AG04449 (cell line): ENCODE results near the gene DPYSL3.

Source experiments
- CTCF ChIA-PET: fragments of 350-600 bp; formaldehyde crosslinking; extraction: SDS; loops from one replicate; lab custom pipeline; 2021; ENCODE audit warnings: antibody characterized with exemption; lab: Yijun Ruan, JAX
- POLR2A ChIA-PET: fragments of 400-600, 350-600 bp; formaldehyde crosslinking; extraction: SDS; loops from one replicate; lab custom pipeline; 2020; ENCODE audit warnings: antibody characterized with exemption, inconsistent platforms; lab: Yijun Ruan, JAX
- DNase-seq: peaks from one replicate; pipeline ENCODE4 v3.0.0-alpha.2; 2010; ENCODE audit warnings: low read depth, low spot score
- H3K4me3 ChIP-seq: 2 replicates; pipeline ENCODE4 v1.5.1; 2011; ENCODE audit warnings: low read depth, mild to moderate bottlenecking, control low read depth, low read length
- TF ChIP-seq, protein P1 (sequence below): IDR thresholded peaks from one replicate; pipeline ENCODE4 v1.5.1; 2011; ENCODE audit warnings: mild to moderate bottlenecking, moderate library complexity, low read length, control low read depth, inconsistent platforms; ENCODE audit not compliant: insufficient read depth; ENCODE audit errors: missing control alignments

The DPYSL3 gene

GRCh38 chr5:147359581-147359980 is 150.3 kb downstream of the DPYSL3 start:
- POLR2A ChIA-PET, result no interaction called here
- CTCF ChIA-PET, result interaction anchor here (0.8 to 1.1 kb wide), 2 partner anchors 12 to 819 kb away, joined by 3 to 4 read pairs; no protein-coding TSS in a partner anchor

DNA sequence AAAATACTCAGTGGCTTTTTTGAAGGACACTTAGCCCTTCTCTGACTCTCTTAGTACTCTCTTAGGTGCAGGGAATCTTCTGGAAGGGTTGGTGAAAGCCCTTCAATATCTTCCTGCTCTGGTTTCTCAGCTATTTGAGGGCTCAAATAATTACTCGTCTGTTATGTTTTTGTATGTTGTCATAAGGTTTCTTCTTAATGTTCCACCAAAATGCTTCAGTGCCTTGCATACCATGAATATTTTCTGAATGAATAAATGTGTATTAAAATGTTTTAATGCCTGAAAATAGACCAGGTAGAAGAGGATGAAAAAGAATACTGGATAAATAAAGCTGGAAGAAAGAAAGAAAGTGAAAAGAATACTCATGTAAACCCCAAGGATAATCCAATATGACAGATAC is 150.8 kb downstream of the DPYSL3 start:
- CTCF ChIA-PET, result interaction anchor here (0.9 to 1.1 kb wide), 2 partner anchors 11 to 819 kb away, joined by 4 read pairs; no protein-coding TSS in a partner anchor
- POLR2A ChIA-PET, result no interaction called here
- TF ChIP-seq, protein P1, sequence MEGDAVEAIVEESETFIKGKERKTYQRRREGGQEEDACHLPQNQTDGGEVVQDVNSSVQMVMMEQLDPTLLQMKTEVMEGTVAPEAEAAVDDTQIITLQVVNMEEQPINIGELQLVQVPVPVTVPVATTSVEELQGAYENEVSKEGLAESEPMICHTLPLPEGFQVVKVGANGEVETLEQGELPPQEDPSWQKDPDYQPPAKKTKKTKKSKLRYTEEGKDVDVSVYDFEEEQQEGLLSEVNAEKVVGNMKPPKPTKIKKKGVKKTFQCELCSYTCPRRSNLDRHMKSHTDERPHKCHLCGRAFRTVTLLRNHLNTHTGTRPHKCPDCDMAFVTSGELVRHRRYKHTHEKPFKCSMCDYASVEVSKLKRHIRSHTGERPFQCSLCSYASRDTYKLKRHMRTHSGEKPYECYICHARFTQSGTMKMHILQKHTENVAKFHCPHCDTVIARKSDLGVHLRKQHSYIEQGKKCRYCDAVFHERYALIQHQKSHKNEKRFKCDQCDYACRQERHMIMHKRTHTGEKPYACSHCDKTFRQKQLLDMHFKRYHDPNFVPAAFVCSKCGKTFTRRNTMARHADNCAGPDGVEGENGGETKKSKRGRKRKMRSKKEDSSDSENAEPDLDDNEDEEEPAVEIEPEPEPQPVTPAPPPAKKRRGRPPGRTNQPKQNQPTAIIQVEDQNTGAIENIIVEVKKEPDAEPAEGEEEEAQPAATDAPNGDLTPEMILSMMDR, result no peak
- no peak for DNase-seq
- no peak overlapping the region for H3K4me3 ChIP-seq

More at GRCh38 chr5:147359581-147359980, 150.3 kb downstream of the DPYSL3 start:
- no peak for DNase-seq
- no peak overlapping the region for H3K4me3 ChIP-seq
- TF ChIP-seq, protein P1, result no peak

GRCh38 chr5:147349241-147349640 is 160.6 kb downstream of the DPYSL3 start:
- DNase-seq, result no peak
- TF ChIP-seq, protein P1, result no peak
- ChIA-PET POLR2A (no interaction called here), CTCF (interaction anchor here (1.7 kb wide), 1 partner anchor 20 kb away, joined by 3 read pairs; no protein-coding TSS in a partner anchor)
- no peak overlapping the region for H3K4me3 ChIP-seq

GRCh38 chr5:147348451-147348850 is 161.4 kb downstream of the DPYSL3 start:
- ChIA-PET POLR2A (no interaction called here), CTCF (no interaction called here)
- DNase-seq, result no peak
- TF ChIP-seq, protein P1, result no peak
- H3K4me3 ChIP-seq, result no peak overlapping the region

GRCh38 chr5:147348046-147348445 is 161.8 kb downstream of the DPYSL3 start:
- DNase-seq, result no peak
- H3K4me3 ChIP-seq, result no peak overlapping the region
- CTCF ChIA-PET, result interaction anchor here (1.0 kb wide), 1 partner anchor 12 kb away, joined by 3 read pairs; no protein-coding TSS in a partner anchor
- TF ChIP-seq, protein P1, result no peak
- POLR2A ChIA-PET, result no interaction called here

DNA sequence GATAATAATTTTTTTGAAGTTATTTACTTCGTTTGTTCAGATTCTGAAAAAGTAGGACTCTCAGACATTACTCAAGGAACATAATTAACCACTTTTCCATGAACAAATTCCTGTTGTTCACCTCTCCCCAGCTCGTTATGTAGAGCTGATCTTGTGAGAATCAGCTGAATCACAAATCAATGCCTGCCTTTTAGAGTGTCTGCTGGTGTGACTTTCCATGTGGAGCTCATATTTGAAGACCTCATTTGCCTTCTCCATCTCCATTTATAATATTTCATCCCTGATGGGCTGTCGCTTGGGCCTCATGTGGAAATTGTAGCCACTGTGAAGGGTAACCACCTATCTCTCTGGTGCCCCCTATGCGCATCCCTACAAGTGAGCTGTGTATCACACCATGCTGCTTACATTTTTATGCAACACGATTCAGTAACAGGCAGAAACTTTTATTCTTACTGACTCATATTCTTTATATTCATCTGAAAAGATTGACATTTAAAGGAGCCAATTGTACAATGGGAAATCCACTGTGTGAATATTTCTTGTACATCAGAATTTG is 163.8 kb downstream of the DPYSL3 start:
- POLR2A ChIA-PET, result no interaction called here
- CTCF ChIA-PET, result interaction anchor here (1.3 kb wide), 1 partner anchor 23 kb away, joined by 3 read pairs; no protein-coding TSS in a partner anchor
- no peak for DNase-seq
- TF ChIP-seq, protein P1, result no peak
- H3K4me3 ChIP-seq, result no peak overlapping the region
